NCI-H446 (cell line): Measurements from ENCODE around the gene TAF3.

Experiments
- DNase-seq, 2 experiments: peaks; one replicate each; lab custom pipeline; 2025; lab: John Stamatoyannopoulos, UW

TAF3 gene

DNA sequence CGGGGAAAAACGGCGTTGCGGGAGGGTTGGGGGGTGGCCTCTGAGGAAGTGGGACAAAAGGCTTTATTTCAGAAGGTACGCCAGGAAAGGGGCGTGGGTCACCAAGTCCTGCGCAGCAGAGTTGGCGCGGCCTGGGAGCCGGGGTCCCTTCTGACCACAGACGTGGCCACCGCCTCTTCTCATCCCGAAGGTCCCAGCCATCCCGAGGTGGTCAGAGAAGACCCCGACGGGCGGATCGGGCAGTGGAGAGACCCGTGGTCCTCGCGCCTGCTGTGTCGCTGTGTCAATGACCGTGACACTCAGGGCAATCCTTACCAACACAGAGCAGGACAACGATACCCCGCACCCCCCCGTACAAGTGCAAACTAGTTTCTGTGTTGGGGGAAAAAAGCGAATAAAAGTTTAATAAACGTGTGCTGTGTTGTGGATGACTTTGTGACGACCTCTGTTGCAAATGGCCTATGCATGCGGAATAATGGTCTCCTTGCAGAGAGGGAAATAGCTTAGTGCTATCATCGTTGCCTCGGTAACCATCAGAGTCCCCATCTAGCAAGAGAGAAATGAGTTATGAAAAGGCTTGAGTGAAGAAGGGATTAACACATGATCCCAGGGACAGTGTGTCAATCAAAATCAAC is 216.8 kb downstream of the TAF3 start:
- peak in 1 of 2 experiments; percentile 11 for DNase-seq

DNA sequence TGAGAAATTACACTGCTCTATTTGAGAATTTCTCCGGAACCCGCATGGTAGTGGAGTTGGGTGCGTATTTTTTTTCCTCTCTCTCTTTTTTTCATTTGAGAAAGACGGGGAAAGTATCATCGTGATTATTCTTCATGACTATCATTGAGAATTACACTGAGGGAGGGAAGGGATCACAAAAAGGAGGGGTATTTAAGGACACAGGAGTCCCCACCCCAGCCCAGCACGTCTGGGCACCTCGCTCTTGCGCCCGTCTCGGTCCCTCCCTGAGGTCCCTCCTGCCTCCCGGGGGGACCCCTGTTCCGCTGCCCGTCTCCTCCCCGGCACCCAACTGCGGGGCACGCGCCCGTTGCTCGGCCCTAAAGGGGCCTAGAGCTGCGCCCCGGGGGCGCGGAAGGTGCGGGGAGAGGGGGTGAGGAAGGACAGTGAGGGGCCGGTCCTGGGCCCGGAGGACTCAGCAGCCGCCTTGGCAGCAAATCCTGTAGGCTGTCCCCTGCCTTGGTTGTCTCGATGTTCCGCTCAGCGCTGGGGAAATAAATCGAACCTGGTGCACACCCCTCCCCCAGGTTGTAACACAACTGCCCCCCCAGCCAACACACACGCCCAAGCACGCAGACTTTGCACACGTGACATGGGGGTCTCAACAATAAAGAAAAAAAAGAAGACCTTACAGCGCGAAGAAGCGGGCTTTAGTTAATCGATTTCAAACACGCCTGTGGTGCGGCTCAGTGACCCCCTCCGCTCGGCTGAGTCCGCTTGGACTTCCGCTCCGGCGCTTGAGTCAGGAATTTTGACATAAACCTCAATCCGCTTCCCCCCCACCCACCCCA is 217.6 kb downstream of the TAF3 start:
- no peak for DNase-seq

DNA sequence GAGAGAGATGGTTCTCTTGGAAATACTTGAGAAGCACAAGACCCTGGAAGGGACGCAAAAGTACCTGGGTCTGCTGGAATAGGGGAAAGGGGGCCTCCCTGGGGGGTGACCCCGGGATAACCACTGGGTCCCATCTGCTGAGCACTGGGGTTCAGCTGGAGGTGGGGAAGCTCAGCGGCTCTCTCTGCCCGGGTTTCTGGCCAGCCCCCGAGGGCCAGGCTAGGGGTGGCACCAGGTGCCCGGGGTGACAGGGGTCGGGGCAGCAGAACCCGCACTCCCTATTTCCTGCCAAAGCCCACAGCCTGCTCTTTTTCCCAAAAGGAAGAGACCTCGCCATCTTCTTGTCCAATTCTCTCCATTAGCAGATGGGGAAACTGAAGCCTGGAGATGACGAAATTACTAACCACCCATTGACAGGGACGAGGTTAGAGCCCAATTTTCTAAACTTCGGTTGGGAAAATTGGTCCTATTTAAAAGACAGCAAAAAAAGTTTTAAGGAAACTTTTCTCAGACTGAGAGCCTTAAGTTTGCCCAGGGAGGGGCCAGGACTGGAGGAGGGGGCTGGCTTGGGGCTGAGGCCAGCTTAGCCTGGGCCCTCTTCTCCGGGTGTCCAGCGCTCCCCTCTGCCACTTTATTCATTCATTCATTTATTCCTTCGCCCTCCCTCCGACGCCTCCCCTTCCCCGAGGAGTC is 218.3 kb downstream of the TAF3 start:
- no peak for DNase-seq

DNA sequence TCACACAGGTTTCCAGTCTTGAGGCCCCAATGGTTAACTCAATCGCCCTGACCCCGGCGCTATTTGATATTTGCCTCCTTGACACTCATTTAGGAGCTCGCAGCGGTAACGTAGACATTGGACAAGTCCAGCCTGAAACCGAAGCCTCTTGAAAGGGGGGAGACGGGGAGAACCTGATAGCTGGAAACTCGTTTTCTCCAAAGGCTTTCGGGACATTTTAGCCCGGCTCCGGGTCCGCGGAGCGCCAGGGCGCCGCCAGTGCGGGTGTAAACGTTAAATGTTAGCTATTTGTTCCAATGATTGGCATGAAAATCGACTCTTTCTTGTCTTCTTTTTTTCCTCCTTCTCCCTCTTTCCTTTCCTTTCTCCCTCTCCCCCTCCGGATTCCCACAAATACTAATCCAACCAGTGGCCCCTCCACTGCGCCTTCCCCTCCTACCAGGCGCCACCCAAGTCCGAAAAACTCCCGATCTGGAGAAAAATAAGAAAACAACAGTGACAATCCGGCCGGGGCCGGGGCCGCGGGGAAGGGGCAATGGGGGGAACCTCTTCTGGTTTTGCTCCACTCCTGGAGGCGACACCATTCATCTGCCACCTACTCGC is 219.0 kb downstream of the TAF3 start:
- DNase-seq: no peak

- no peak for DNase-seq
These were observed 219.9 kb downstream of the TAF3 start for GRCh38 chr10:8037941-8038894.

DNA sequence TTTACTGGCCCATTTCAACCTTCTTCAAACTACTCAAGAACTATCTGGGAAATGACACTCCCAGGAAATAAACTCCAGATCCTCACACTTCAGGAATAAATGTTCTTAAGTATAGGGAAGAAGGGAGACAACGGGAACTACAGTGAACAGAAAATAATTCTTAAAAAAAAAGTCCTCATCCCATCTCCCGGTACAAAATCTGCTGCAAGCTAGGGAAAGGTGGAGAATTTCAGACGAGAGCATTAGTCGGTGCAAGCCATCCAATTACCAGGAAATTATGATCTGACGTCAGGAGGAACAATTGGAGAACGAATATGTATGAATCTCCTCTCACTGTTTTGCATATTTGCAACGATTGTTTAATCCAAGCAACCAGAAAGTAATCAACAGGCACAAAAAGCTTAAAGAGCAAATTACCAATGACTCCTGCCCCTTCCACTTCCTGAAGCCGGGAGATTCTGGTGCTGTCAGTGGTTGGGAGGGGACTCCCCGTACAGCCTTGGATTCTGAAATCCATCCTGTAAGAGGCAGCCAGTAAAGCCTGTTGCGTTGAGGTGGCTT is 221.1 kb downstream of the TAF3 start:
- no peak for DNase-seq

- no peak for DNase-seq
These were observed 222.3 kb downstream of the TAF3 start for GRCh38 chr10:8040651-8041050.

DNA sequence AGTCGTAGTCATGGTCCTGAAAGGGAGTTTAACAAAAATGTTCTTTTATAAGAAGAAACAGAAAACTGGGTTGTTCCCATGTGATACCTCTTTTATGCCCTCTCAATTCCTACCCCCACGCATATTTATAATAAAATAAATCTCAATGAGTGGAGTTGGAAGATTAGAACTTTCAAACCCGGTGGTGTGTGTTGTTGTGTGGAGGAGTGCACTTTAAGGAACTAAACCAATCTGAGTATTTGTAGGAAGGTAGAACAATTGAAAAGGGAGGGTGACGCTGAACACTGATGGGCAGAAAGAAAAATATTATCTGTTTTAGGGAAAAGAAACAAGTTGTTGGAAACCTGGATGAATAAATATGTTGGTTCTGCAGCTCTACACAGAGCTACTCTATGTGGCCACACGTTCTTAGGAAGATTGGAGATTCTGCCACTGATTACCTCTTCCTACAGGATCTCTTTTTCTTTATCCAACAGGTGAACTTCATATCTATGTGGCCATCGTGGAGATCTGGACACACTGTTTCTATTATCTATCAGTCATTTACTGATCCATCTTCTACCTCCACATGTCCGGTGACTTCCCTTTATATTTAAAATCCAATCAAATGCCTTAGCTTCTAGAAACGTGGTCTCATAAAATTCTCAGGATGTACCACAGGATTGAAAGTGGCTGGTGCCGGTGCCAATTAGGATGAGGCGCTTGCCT is 223.1 kb downstream of the TAF3 start:
- no peak for DNase-seq

DNA sequence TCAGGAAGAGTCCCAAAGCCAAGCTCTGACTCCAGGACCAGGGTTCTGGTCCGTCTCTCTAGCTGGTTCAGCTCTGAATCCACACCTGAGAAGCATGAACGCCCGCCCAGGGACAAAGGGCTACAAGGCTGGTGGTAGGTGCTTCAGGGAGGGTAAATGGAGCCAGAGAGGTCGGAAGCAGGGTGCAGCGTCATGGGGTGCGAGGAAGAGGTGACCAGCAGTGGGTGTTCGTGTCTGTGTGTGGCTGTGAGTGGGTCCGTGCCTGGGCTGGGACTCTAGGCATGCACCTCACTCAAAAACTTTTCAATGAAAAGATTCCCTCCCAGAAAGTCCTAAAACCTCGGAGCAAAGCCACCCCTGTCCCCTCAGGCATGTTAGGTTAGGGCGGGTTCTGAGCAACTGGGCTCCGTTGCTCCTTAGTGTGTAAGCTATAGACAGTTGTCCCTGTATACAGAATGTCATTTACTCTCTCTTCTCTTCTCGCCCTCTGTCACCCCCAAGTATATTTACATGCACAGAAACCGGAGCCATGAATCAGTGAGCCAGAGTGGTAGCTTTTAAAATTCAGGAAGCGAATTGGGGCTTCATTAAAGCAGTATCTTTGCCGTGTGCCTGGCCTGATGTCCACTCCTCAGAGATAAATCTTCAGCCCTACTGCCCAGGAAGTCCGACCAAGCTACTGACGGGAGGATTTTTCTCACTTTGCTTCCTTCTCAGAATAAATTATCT is 223.9 kb downstream of the TAF3 start:
- DNase-seq: no peak

DNA sequence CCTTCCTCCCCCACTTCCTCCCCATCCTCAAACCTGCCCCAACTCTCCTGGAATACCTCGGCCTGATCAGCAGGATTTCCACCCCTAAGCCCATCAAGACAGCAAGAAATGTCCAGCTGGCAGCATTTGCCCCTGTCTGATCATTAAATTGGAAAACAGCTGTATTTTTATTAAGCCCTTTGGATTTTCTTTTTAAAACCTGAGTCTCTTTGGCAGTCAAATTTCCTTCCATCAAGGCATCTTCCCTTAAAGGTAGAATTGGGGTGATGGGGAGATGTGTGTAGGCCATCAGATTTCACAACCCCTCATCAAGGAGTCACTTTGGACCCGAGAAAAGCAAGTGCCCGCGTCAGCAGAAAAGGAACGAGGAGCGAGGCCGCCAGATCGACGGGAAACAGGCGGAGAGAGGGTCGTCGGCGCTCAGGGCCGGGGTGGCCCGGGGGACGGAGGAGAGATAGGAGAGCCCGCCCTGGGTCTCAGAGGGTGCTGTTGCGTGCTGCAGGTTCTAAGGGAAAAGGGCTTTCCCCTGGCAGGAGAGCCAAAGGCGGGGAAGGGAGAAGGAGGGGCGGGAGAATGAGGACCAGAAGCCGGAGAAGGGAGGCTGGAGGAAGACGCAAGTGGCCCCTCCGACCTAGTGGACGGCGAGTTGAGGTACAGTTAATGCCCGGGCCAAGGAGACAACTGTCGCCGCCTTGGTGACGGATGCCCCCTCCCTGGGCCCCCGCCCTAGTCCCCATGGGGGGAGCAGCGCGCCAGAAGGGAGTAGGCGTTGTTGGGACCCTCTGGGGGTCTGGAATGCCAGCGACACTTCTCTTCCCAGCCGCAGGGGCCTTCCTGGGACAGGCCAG is 224.6 kb downstream of the TAF3 start:
- no peak for DNase-seq

DNA sequence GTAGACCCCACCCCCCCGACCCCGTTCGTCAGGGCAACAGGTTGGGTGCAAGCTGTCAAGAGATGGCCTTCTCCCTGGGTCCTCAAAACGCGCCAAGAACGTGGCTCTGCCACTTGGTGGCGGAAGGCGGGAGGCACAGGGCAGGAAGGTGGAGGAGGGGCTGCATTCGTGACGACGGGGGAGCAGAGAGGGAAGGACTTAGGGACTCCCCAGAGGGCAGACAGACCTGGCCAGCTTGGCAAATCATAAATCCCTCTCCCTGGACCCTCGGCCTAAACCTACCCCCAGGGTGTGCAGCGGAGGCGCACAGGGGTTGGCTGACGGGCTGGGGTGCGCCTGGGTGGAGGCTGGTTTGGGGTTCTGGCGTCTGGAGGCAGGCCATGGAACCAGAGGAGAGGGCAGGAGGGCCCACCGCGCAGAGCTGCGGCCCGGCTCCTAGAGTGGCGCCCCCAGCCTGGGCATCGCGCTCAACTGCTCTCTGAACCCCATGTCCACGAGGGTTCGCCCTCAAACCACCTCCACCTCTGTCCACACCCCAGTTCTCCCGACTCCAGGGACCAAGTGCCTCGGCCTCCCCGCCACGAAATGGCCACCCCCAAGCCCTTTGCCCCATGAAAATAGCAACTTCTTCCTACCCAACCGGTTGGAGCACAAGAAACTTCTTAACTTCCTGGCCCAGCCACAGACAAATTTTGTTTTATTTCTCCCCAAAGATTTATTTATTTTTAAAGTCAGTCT is 225.4 kb downstream of the TAF3 start:
- no peak for DNase-seq

GRCh38 chr10:8044331-8044907 is 226.1 kb downstream of the TAF3 start:
- no peak for DNase-seq

- DNase-seq: no peak
These were observed 226.8 kb downstream of the TAF3 start for GRCh38 chr10:8044908-8045725.

- no peak for DNase-seq
These were observed 227.6 kb downstream of the TAF3 start for GRCh38 chr10:8045726-8046494.

DNA sequence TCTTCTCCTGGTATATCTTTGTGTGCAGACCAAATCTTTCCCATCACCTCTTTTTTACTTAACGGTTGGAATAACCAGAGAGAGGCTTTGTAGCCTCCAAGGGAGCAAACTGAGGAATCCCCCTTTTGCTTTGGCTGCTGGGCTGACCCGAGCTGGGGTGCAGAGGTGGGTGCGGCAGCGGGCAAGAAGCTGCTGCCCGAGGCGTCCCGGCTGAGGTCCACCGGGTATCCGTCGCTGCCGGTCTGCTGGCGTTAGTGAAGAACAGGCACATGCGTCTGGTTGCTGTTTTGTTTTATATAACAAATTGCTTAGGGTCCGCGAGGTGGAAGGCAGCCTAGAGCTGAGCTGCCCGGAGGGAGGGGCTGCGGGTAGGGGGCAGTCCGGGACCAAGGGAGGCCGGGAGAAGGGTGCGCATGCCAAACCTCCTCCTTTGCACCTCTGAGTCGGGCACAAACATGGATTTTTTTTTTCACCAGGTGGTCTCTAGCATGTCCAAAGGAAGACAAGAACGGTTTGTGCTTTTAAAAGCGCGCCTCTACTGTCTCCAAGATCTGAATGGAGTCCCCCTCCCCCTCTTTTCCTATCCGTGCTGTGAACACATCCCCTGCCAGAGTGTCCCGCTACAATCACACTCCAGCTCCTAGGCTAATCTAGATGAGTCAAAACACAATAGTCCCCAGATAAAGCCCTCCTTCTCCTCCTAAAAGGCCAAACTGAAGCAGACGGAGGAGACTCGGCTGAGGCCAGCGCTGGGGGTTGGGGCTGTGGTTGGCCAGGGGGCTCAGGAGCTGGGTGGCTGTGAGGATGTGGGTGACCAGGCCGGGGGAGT is 229.4 kb downstream of the TAF3 start:
- no peak for DNase-seq
